Mesothelial cell of epicardium (in vitro differentiated cells): ENCODE data around the gene UXS1. TPM values are rescaled to one million over a fixed set of nuclear protein-coding genes. Genes with fewer than 3 reads are reported as not detected.

Experiments used
- DNase-seq, 2 experiments: peaks; one replicate each; pipeline ENCODE4 v3.0.0; 2021; ENCODE audit warnings: low spot score in 2 of 2; ENCODE audit not compliant: unreplicated experiment in 2 of 2
- H3K27ac Mint-ChIP-seq: 2 replicates; pipeline ENCODE4 v1.8.0; 2021; ENCODE audit warnings: mixed read lengths
- H3K27me3 Mint-ChIP-seq: 2 replicates; pipeline ENCODE4 v1.8.0; 2021; ENCODE audit warnings: low read depth, mixed read lengths
- H3K36me3 Mint-ChIP-seq: 2 replicates; pipeline ENCODE4 v1.8.0; 2021; ENCODE audit warnings: mixed read lengths
- H3K4me1 Mint-ChIP-seq: 2 replicates; pipeline ENCODE4 v1.8.0; 2021; ENCODE audit warnings: mixed read lengths
- H3K4me3 Mint-ChIP-seq: 2 replicates; pipeline ENCODE4 v1.8.0; 2021; ENCODE audit warnings: mild to moderate bottlenecking, moderate library complexity, mixed read lengths
- H3K9me3 Mint-ChIP-seq: 2 replicates; pipeline ENCODE4 v1.8.0; 2021; ENCODE audit warnings: mixed read lengths
- CTCF ChIP-seq: fragments of 200-600 bp; sonication (generic); IDR thresholded peaks from one replicate; pipeline ENCODE4 v1.5.0; 2021; ENCODE audit warnings: antibody characterized with exemption; ENCODE audit not compliant: unreplicated experiment
- total RNA-seq: library from RNA; stranded (reverse); gene quantifications from 3 replicates; pipeline ENCODE4 v1.2.1, GENCODE V29; 2021

The UXS1 gene
- total RNA-seq, 1 donor from 2014 or later = 52.8 TPM

- Mint-ChIP-seq H3K4me1 (peaks cover 16% of the 10 kb centered on the region), H3K4me3 (no peak overlapping the region), H3K36me3 (peaks cover 4% of the 10 kb centered on the region), H3K9me3 (peaks cover under 1% of the 10 kb centered on the region), H3K27ac (no peak overlapping the region), H3K27me3 (no peaks in the 10 kb centered on the region)
- no peak for TF ChIP-seq CTCF
- DNase-seq = no peak
These were observed 13.5 kb downstream of the UXS1 start for GRCh38 chr2:106180602-106181001.

- DNase-seq = no peak
- no peak for TF ChIP-seq CTCF
- Mint-ChIP-seq H3K4me3 (no peak overlapping the region), H3K4me1 (peaks cover 13% of the 10 kb centered on the region), H3K36me3 (peaks cover 4% of the 10 kb centered on the region), H3K27me3 (no peaks in the 10 kb centered on the region), H3K27ac (no peak overlapping the region), H3K9me3 (no peaks in the 10 kb centered on the region)
These were observed 15.4 kb downstream of the UXS1 start for GRCh38 chr2:106178716-106179115.

DNA sequence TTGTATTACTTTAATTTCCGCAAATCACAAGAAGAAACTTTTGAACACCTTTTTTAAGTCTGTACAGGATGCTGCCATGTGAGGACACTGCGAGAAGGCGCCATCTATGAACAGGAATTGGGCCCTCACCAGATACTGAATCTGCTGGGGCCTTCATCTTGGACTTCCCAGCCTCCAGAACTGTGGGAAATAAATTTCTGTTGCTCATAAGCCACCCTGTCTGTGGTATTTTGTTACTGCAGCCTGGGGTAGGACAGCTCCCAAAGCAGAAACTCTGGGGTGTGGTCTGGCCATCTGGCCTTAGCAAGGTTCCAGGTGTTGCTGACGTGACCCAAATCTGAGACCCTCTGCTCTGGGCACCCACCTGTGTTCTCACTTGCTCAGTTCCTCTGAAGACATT lies 16.5 kb downstream of the UXS1 start:
- H3K27ac Mint-ChIP-seq = no peak overlapping the region
- no peak for DNase-seq
- H3K36me3 Mint-ChIP-seq = peaks cover 4% of the 10 kb centered on the region
- H3K4me1 Mint-ChIP-seq = peaks cover 6% of the 10 kb centered on the region
- no peaks in the 10 kb centered on the region for H3K27me3 Mint-ChIP-seq
- H3K9me3 Mint-ChIP-seq = no peaks in the 10 kb centered on the region
- H3K4me3 Mint-ChIP-seq = no peak overlapping the region
- no peak for TF ChIP-seq CTCF

DNA sequence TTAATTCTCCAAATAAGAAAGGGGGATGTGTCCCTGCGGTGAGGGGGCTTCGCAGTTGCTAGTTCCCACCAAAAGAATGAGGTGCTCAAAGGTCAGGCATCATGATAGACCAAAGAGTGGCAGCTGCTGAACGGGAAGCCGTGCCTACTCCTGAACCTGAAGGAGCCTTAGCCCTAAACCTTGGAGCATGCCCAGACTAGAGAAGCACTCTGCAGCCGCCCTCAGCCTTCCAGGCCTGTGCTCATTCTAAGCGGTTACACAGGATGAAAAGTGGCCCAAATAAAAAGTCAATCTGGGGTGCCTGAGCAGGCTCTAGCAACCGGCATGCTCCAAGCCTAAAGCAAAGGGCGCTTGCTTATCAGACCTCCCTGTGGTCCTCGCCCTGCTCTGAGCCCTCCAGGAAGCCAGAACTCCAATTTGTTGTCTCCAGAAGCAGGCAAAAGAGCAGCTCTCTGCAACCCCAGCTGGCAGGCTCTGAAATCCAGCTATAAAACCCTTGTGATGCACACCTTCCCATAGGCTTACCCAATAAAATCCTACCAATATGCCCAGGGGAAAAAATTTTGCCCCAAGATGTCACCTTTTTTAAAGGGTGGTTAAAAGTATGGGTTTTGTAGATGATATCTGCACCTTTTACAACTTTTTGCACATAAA lies 17.5 kb downstream of the UXS1 start:
- H3K27ac Mint-ChIP-seq = no peak overlapping the region
- H3K36me3 Mint-ChIP-seq = peaks cover 4% of the 10 kb centered on the region
- no peaks in the 10 kb centered on the region for H3K9me3 Mint-ChIP-seq

GRCh38 chr2:106175086-106175850 lies 18.8 kb downstream of the UXS1 start:
- Mint-ChIP-seq H3K27me3 (no peaks in the 10 kb centered on the region), H3K9me3 (no peaks in the 10 kb centered on the region), H3K4me1 (peaks cover 3% of the 10 kb centered on the region), H3K4me3 (no peak overlapping the region), H3K36me3 (peaks cover 4% of the 10 kb centered on the region), H3K27ac (no peak overlapping the region)
- no peak for DNase-seq
- TF ChIP-seq CTCF = no peak

More for the DNA sequence above, 17.5 kb downstream of the UXS1 start:
- no peak for DNase-seq
- Mint-ChIP-seq H3K27me3 (no peaks in the 10 kb centered on the region), H3K4me3 (no peak overlapping the region), H3K4me1 (no peaks in the 10 kb centered on the region)
- TF ChIP-seq CTCF = no peak
